Osteocyte (in vitro differentiated cells): ENCODE measurements around the gene PDE10A. TPM values are rescaled to one million over a fixed set of nuclear protein-coding genes. Genes with fewer than 3 reads are reported as not detected.

Experiments used
- DNase-seq: peaks from one replicate; pipeline ENCODE4 v3.0.0; 2021; ENCODE audit warnings: mixed read lengths; ENCODE audit not compliant: unreplicated experiment; ENCODE audit errors: extremely low spot score
- H3K27ac Mint-ChIP-seq: one replicate; pipeline ENCODE4 v1.8.0; 2021; ENCODE audit warnings: mild to moderate bottlenecking, mixed read lengths; ENCODE audit not compliant: unreplicated experiment
- H3K27me3 Mint-ChIP-seq: one replicate; pipeline ENCODE4 v1.8.0; 2021; ENCODE audit warnings: mixed read lengths; ENCODE audit not compliant: unreplicated experiment
- H3K36me3 Mint-ChIP-seq: one replicate; pipeline ENCODE4 v1.8.0; 2021; ENCODE audit warnings: mixed read lengths; ENCODE audit not compliant: unreplicated experiment
- H3K4me1 Mint-ChIP-seq: one replicate; pipeline ENCODE4 v1.8.0; 2021; ENCODE audit warnings: mixed read lengths; ENCODE audit not compliant: unreplicated experiment
- H3K4me3 Mint-ChIP-seq: one replicate; pipeline ENCODE4 v1.8.0; 2021; ENCODE audit warnings: mild to moderate bottlenecking, moderate library complexity, mixed read lengths; ENCODE audit not compliant: unreplicated experiment
- H3K9me3 Mint-ChIP-seq: one replicate; pipeline ENCODE4 v1.8.0; 2021; ENCODE audit warnings: mixed read lengths; ENCODE audit not compliant: unreplicated experiment
- CTCF ChIP-seq: fragments of 200-600 bp; sonication (generic); IDR thresholded peaks from 2 replicates; pipeline ENCODE4 v1.5.0; 2021; ENCODE audit warnings: antibody characterized with exemption, mild to moderate bottlenecking, moderate library complexity
- total RNA-seq: library from RNA; stranded (reverse); gene quantifications from 2 replicates; pipeline ENCODE4 v1.2.1, GENCODE V29; 2021

PDE10A gene
- total RNA-seq, 1 donor from 2014 or later: 9.8 TPM

- Mint-ChIP-seq H3K27ac (no peak overlapping the region), H3K4me1 (no peaks in the 10 kb centered on the region), H3K36me3 (no peaks in the 10 kb centered on the region), H3K9me3 (peaks cover 18% of the 10 kb centered on the region), H3K4me3 (no peak overlapping the region), H3K27me3 (no peaks in the 10 kb centered on the region)
- TF ChIP-seq CTCF: no peak
- no peak for DNase-seq
Observed at GRCh38 chr6:165365371-165365770, 297.7 kb downstream of the PDE10A start.

GRCh38 chr6:165345700-165346099, 317.3 kb downstream of the PDE10A start:
- Mint-ChIP-seq H3K36me3 (no peaks in the 10 kb centered on the region), H3K9me3 (peaks cover 4% of the 10 kb centered on the region), H3K27ac (no peak overlapping the region)

GRCh38 chr6:165340532-165340931, 322.5 kb downstream of the PDE10A start:
- DNase-seq: no peak
- no peaks in the 10 kb centered on the region for H3K36me3 Mint-ChIP-seq
- no peaks in the 10 kb centered on the region for H3K9me3 Mint-ChIP-seq
- no peaks in the 10 kb centered on the region for H3K4me1 Mint-ChIP-seq
- no peak for TF ChIP-seq CTCF
- H3K4me3 Mint-ChIP-seq: no peak overlapping the region
- H3K27me3 Mint-ChIP-seq: no peaks in the 10 kb centered on the region
- H3K27ac Mint-ChIP-seq: no peak overlapping the region

More at GRCh38 chr6:165345700-165346099, 317.3 kb downstream of the PDE10A start:
- no peak for DNase-seq
- H3K27me3 Mint-ChIP-seq: no peaks in the 10 kb centered on the region
- no peak for TF ChIP-seq CTCF
- no peaks in the 10 kb centered on the region for H3K4me1 Mint-ChIP-seq
- H3K4me3 Mint-ChIP-seq: no peak overlapping the region

GRCh38 chr6:165325609-165326008, 337.4 kb downstream of the PDE10A start:
- Mint-ChIP-seq H3K4me1 (no peaks in the 10 kb centered on the region), H3K27ac (no peak overlapping the region), H3K27me3 (no peaks in the 10 kb centered on the region), H3K9me3 (peaks cover 30% of the 10 kb centered on the region), H3K36me3 (no peaks in the 10 kb centered on the region), H3K4me3 (no peak overlapping the region)
- TF ChIP-seq CTCF: no peak
- DNase-seq: no peak

GRCh38 chr6:165321555-165322145, 341.4 kb downstream of the PDE10A start:
- Mint-ChIP-seq H3K27me3 (no peaks in the 10 kb centered on the region), H3K27ac (no peak overlapping the region), H3K4me1 (no peaks in the 10 kb centered on the region), H3K9me3 (peaks cover 48% of the 10 kb centered on the region), H3K36me3 (no peaks in the 10 kb centered on the region), H3K4me3 (no peak overlapping the region)
- no peak for TF ChIP-seq CTCF
- no peak for DNase-seq
